SK-N-SH (cell line): ENCODE data around the gene SLC4A2. TPM values are rescaled to one million over a fixed set of nuclear protein-coding genes. Genes with fewer than 3 reads are reported as not detected.
A peak's percentile ranks its signal among the peaks of the same experiment; 100 is the strongest.

ENCODE experiments used
- CTCF ChIA-PET: fragments of 300-600, 350-600 bp; formaldehyde crosslinking; extraction: SDS; loops from one replicate; lab custom pipeline; 2021; lab: Yijun Ruan, JAX
- POLR2A ChIA-PET: fragments of 350-600 bp; sonication (Branson Sonifier 250); formaldehyde crosslinking; extraction: SDS; loops from one replicate; lab custom pipeline; 2020; ENCODE audit warnings: antibody characterized with exemption, inconsistent platforms; lab: Yijun Ruan, JAX
- DNase-seq: peaks from one replicate; pipeline ENCODE4 v3.0.0; 2012
- H2AFZ ChIP-seq: fragments of 200-600 bp; sonication (generic); 2 replicates; pipeline ENCODE4 v1.8.1; 2016; ENCODE audit warnings: antibody characterized with exemption, mild to moderate bottlenecking, low read depth
- H3F3A ChIP-seq: fragments of 200-600 bp; sonication (generic); replicated peaks from 2 replicates; pipeline ENCODE3; 2016; ENCODE audit warnings: antibody characterized with exemption, mild to moderate bottlenecking; ENCODE audit not compliant: insufficient read depth
- H3K27ac ChIP-seq, 2 experiments: fragments of 200-500 bp in 1 of 2; fragments of 200-600 bp in 1 of 2; sonication (Bioruptor generic) in 1 of 2; sonication (generic), shearing (Covaris generic) in 1 of 2; 2 replicates each; pipeline versions ENCODE4 v1.5.1 to v1.6.1; 2014 to 2016; ENCODE audit warnings: low read depth in 2 of 2, inconsistent platforms in 1 of 2, low read length in 1 of 2, mild to moderate bottlenecking in 1 of 2, mixed read lengths in 1 of 2
- H3K27me3 ChIP-seq: fragments of 200-600 bp; sonication (generic), shearing (Covaris generic); 2 replicates; pipeline ENCODE4 v1.6.1; 2016; ENCODE audit warnings: mixed run types; ENCODE audit not compliant: insufficient read depth
- H3K36me3 ChIP-seq, 2 experiments: fragments of 200-500 bp in 1 of 2; fragments of 200-600 bp in 1 of 2; sonication (Bioruptor generic) in 1 of 2; sonication (generic) in 1 of 2; replicated peaks in 1 of 2; 2 replicates each; pipeline versions ENCODE3 to v1.5.1; 2014 to 2016; ENCODE audit warnings: low read length in 1 of 2, mild to moderate bottlenecking in 1 of 2; ENCODE audit not compliant: insufficient read depth in 2 of 2, control insufficient read depth in 1 of 2
- H3K4me1 ChIP-seq, 2 experiments: fragments of 200-500 bp in 1 of 2; fragments of 200-600 bp in 1 of 2; sonication (Bioruptor generic) in 1 of 2; sonication (generic), shearing (Covaris generic) in 1 of 2; 2 replicates each; pipeline versions ENCODE4 v1.5.1 to v1.6.1; 2014 to 2016; ENCODE audit warnings: low read depth in 1 of 2, low read length in 1 of 2, mixed run types in 1 of 2; ENCODE audit not compliant: insufficient read depth in 2 of 2, control insufficient read depth in 1 of 2
- H3K4me2 ChIP-seq: fragments of 200-600 bp; sonication (generic), shearing (Covaris generic); 2 replicates; pipeline ENCODE4 v1.6.1; 2017; ENCODE audit warnings: mixed run types
- H3K4me3 ChIP-seq, 2 experiments: fragments of 200-500 bp in 1 of 2; fragments of 200-600 bp in 1 of 2; sonication (Bioruptor generic) in 1 of 2; sonication (generic), shearing (Covaris generic) in 1 of 2; 2 replicates each; pipeline versions ENCODE4 v1.5.1 to v1.8.1; 2014 to 2016; ENCODE audit warnings: low read depth in 2 of 2, inconsistent platforms in 1 of 2, low read length in 1 of 2, mild to moderate bottlenecking in 1 of 2, mixed read lengths in 1 of 2, moderate library complexity in 1 of 2
- H3K79me2 ChIP-seq: fragments of 200-600 bp; sonication (generic); 2 replicates; pipeline ENCODE4 v1.8.1; 2017; ENCODE audit warnings: mild to moderate bottlenecking; ENCODE audit not compliant: insufficient read depth
- H3K9ac ChIP-seq: fragments of 200-600 bp; sonication (generic); 2 replicates; pipeline ENCODE4 v1.6.1; 2017; ENCODE audit warnings: mixed run types
- H3K9me2 ChIP-seq: fragments of 200-600 bp; sonication (generic); 2 replicates; pipeline ENCODE4 v1.6.1; 2017; ENCODE audit warnings: mixed run types
- H3K9me3 ChIP-seq: fragments of 200-600 bp; sonication (generic); 2 replicates; pipeline ENCODE4 v1.6.1; 2017; ENCODE audit warnings: mixed run types, mild to moderate bottlenecking, moderate library complexity
- H4K20me1 ChIP-seq: fragments of 200-600 bp; sonication (generic); 2 replicates; pipeline ENCODE4 v1.6.1; 2017; ENCODE audit warnings: mild to moderate bottlenecking, mixed run types; ENCODE audit not compliant: insufficient read depth
- CHD2 ChIP-seq: fragments of 150-350 bp; IDR thresholded peaks from 2 replicates; pipeline ENCODE4 v1.6.1; 2018; ENCODE audit warnings: low read length; ENCODE audit not compliant: partially characterized antibody
- CTCF ChIP-seq: fragments of 200-600 bp; sonication (generic); IDR thresholded peaks from 2 replicates; pipeline ENCODE4 v1.6.1; 2017; ENCODE audit warnings: antibody characterized with exemption, mild to moderate bottlenecking, moderate library complexity
- ELF1 ChIP-seq: IDR thresholded peaks from 2 replicates; pipeline ENCODE4 v1.4.0; 2012
- EP300 ChIP-seq, 2 experiments: IDR thresholded peaks; 2 replicates each; pipeline versions ENCODE4 v1.4.0 to v1.6.1; 2012; ENCODE audit warnings: borderline replicate concordance in 1 of 2, low read depth in 1 of 2, low read length in 1 of 2
- FOSL2 ChIP-seq: IDR thresholded peaks from 2 replicates; pipeline ENCODE4 v1.4.0; 2012; ENCODE audit warnings: low read depth, mild to moderate bottlenecking, moderate library complexity, borderline replicate concordance
- FOXJ3 ChIP-seq: sonication (generic); formaldehyde crosslinking; IDR thresholded peaks from 2 replicates; pipeline ENCODE4 v1.5.1; 2020; ENCODE audit warnings: mild to moderate bottlenecking, missing genetic modification reagents
- FOXM1 ChIP-seq: IDR thresholded peaks from 2 replicates; pipeline ENCODE4 v1.4.0; 2012; ENCODE audit warnings: low read depth, mild to moderate bottlenecking
- GABPA ChIP-seq: IDR thresholded peaks from 2 replicates; pipeline ENCODE4 v1.4.0; 2012; ENCODE audit warnings: low read depth, mild to moderate bottlenecking
- GATA2 ChIP-seq: sonication (generic); formaldehyde crosslinking; IDR thresholded peaks from 2 replicates; pipeline ENCODE4 v1.5.0; 2020; ENCODE audit warnings: mild to moderate bottlenecking, missing genetic modification reagents
- IRF3 ChIP-seq: fragments of 150-350 bp; IDR thresholded peaks from 2 replicates; pipeline ENCODE4 v1.6.1; 2016; ENCODE audit warnings: mild to moderate bottlenecking, low read depth, low read length
- MAX ChIP-seq: IDR thresholded peaks from 2 replicates; pipeline ENCODE4 v1.4.0; 2012; ENCODE audit warnings: low read depth
- MEF2A ChIP-seq: IDR thresholded peaks from 2 replicates; pipeline ENCODE4 v1.4.0; 2012; ENCODE audit warnings: low read depth, borderline replicate concordance
- MXI1 ChIP-seq: IDR thresholded peaks from 2 replicates; pipeline ENCODE4 v1.6.1; 2012; ENCODE audit warnings: mild to moderate bottlenecking, low read depth, low read length, improper control_type of control experiment
- NFIC ChIP-seq: IDR thresholded peaks from 2 replicates; pipeline ENCODE4 v1.4.0; 2012; ENCODE audit warnings: borderline replicate concordance
- NRF1 ChIP-seq: IDR thresholded peaks from 2 replicates; pipeline ENCODE4 v1.6.1; 2012; ENCODE audit warnings: low read depth, mild to moderate bottlenecking, low read length
- PBX3 ChIP-seq: IDR thresholded peaks from 2 replicates; pipeline ENCODE4; 2012
- POLR2AphosphoS5 ChIP-seq: IDR thresholded peaks from 2 replicates; pipeline ENCODE4 v1.6.1; 2012; ENCODE audit warnings: low read depth, low read length
- RAD21 ChIP-seq: IDR thresholded peaks from 2 replicates; pipeline ENCODE4 v1.6.1; 2012; ENCODE audit warnings: mild to moderate bottlenecking, low read length
- RCOR1 ChIP-seq: fragments of 150-350 bp; IDR thresholded peaks from 2 replicates; pipeline ENCODE4 v1.6.1; 2017; ENCODE audit warnings: antibody characterized with exemption, low read length
- RFX5 ChIP-seq: IDR thresholded peaks from 2 replicates; pipeline ENCODE4 v1.6.1; 2012; ENCODE audit warnings: mild to moderate bottlenecking, improper control_type of control experiment, low read length
- RXRA ChIP-seq: IDR thresholded peaks from 2 replicates; pipeline ENCODE4 v1.4.0; 2012; ENCODE audit warnings: low read depth, mild to moderate bottlenecking, borderline replicate concordance
- SIN3A ChIP-seq: IDR thresholded peaks from 2 replicates; pipeline ENCODE4 v1.6.1; 2012; ENCODE audit warnings: low read depth, mild to moderate bottlenecking, low read length, moderate library complexity, borderline replicate concordance
- SMC3 ChIP-seq: IDR thresholded peaks from 2 replicates; pipeline ENCODE4 v1.6.1; 2012; ENCODE audit warnings: low read depth, low read length, improper control_type of control experiment
- TAF1 ChIP-seq: IDR thresholded peaks from 2 replicates; pipeline ENCODE4 v1.6.1; 2012; ENCODE audit warnings: low read depth, mild to moderate bottlenecking, low read length, moderate library complexity, borderline replicate concordance
- TEAD4 ChIP-seq: IDR thresholded peaks from 2 replicates; pipeline ENCODE4 v1.4.0; 2012; ENCODE audit warnings: mild to moderate bottlenecking, borderline replicate concordance; ENCODE audit not compliant: insufficient read depth
- USF2 ChIP-seq: fragments of 150-350 bp; IDR thresholded peaks from 2 replicates; pipeline ENCODE4 v1.6.1; 2017; ENCODE audit warnings: antibody characterized with exemption, low read length, low read depth, borderline replicate concordance
- WGBS: methylation state at CpG from one replicate; pipeline ENCODE4 v1.1.6; 2017; ENCODE audit warnings: low lambda C conversion rate; 5-methylcytosine and 5-hydroxymethylcytosine counted together
- polyA plus RNA-seq, 3 experiments: library from polyadenylated mRNA; depleted of rRNA; stranded (reverse); fragments of >200 nt; gene quantifications; 2 replicates each; pipeline ENCODE4 v1.2.3, GENCODE V29; 2012

Gene SLC4A2
- polyA plus RNA-seq, 1 of the 3 experiments (the other 2 are of a cell fraction), result 167 TPM

- peak; percentile 100 for DNase-seq
- peak within 1 kb of the TSS; percentile 89 for H3K4me2 ChIP-seq
- TF ChIP-seq RCOR1, result peak; percentile 58; the same call in 1 of the 2 replicates
- TF ChIP-seq TAF1, result no peak; the same call in none of the 2 replicates
- peak; percentile 99 for TF ChIP-seq PBX3
- TF ChIP-seq EP300 (IDR thresholded peaks at IDR 0.05; ENCODE audit: borderline replicate concordance in 1 of 2, low read depth in 1 of 2, low read length in 1 of 2), result no peak
- TF ChIP-seq GABPA, result peak; percentile 53
- peak; percentile 12; the same call in 1 of the 2 replicates for TF ChIP-seq RFX5
- TF ChIP-seq POLR2AphosphoS5, result peak; percentile 84
- TF ChIP-seq MEF2A, result no peak
- TF ChIP-seq MAX, result peak; percentile 94
- no peak for TF ChIP-seq RXRA
- TF ChIP-seq IRF3, result peak; percentile 98
- TF ChIP-seq RAD21, result peak; percentile 83
- no peak; the same call in 1 of the 2 replicates for TF ChIP-seq FOSL2
- TF ChIP-seq FOXM1, result no peak
- peak; percentile 81 for TF ChIP-seq SMC3
- TF ChIP-seq FOXJ3 (CRISPR knock-in tag), result no peak
- TF ChIP-seq SIN3A, result peak; percentile 57; the same call in 1 of the 2 replicates
- TF ChIP-seq MXI1, result peak; percentile 96
- peak; percentile 59 for TF ChIP-seq CTCF
- TF ChIP-seq NRF1, result peak; percentile 56
- no peak for TF ChIP-seq USF2
- TF ChIP-seq TEAD4, result peak; percentile 48; the same call in 1 of the 2 replicates
- TF ChIP-seq NFIC, result peak; percentile 55; the same call in 1 of the 2 replicates
- TF ChIP-seq CHD2, result peak; percentile 95
- TF ChIP-seq GATA2 (CRISPR knock-in tag), result no peak
- peak; percentile 86 for TF ChIP-seq ELF1
Observed at GRCh38 chr7:151028131-151028947, 31.1 kb upstream of the SLC4A2 start, which contains the start of gene ABCB8. ABCB8 (plus strand) TSS chr7:151028450; CDS start chr7:151028516, 66 bp downstream.

More at GRCh38 chr7:151028131-151028947, 31.1 kb upstream of the SLC4A2 start, which contains the start of gene ABCB8:
- POLR2A ChIA-PET, result interaction anchor here (0.9 to 2.3 kb wide), 17 partner anchors 10 to 241 kb away, joined by 3 to 15 read pairs (median 5); partner anchors contain the start of genes ABCF2, CHPF2 and FASTK
- peaks cover 46% of the 10 kb centered on the region for H3K79me2 ChIP-seq
- no peaks in the 10 kb centered on the region for H3K9me2 ChIP-seq
- peak within 1 kb of the TSS; percentile 74 for H3K9ac ChIP-seq
- H4K20me1 ChIP-seq, result no peaks in the 10 kb centered on the region
- no peaks in the 10 kb centered on the region for H3K9me3 ChIP-seq
- peaks cover 5% of the 10 kb centered on the region for H3F3A ChIP-seq
- 2% methylated on average over 44 of the region's 53 CpGs for WGBS
- peaks cover 7 to 10% of the 10 kb centered on the region in 2 experiments; a peak in 2 of 4 replicates for H3K4me1 ChIP-seq
- CTCF ChIA-PET, result interaction anchor here (0.7 to 6.4 kb wide), 26 partner anchors 8 to 250 kb away, joined by 3 to 73 read pairs (median 4); partner anchors contain the start of genes AGAP3, CDK5 and SLC4A2
- H3K27ac ChIP-seq, result peak within 1 kb of the TSS; percentile 69 to 90
- peaks cover 0 to 15% of the 10 kb centered on the region in 2 experiments for H3K36me3 ChIP-seq
- no peaks in the 10 kb centered on the region for H3K27me3 ChIP-seq
- H3K4me3 ChIP-seq, result peak within 1 kb of the TSS; percentile 84 to 85
- peak within 1 kb of the TSS; percentile 98 for H2AFZ ChIP-seq
